H1 (cell line): Measurements from ENCODE around the gene CHST9.
"Not testable (repeated sequence)": the region's sequence is repeated elsewhere in the genome, so short reads cannot be mapped to it uniquely, and the experiment has no call there.

Experiments
- CREB1 ChIP-seq: IDR thresholded peaks from 2 replicates; pipeline ENCODE4 v1.6.1; 2012; ENCODE audit warnings: inconsistent platforms
- POLR2A ChIP-seq, 2 experiments: IDR thresholded peaks; 1 replicate in 1 of 2; 2 replicates in 1 of 2; pipeline ENCODE4 v1.6.1; 2011; ENCODE audit warnings: low read depth in 2 of 2, low read length in 2 of 2, mild to moderate bottlenecking in 2 of 2; ENCODE audit errors: control extremely low read depth in 1 of 2
- TCF12 ChIP-seq: IDR thresholded peaks from 2 replicates; pipeline ENCODE4 v1.6.1; 2011; ENCODE audit warnings: low read depth, mild to moderate bottlenecking, low read length

DNA sequence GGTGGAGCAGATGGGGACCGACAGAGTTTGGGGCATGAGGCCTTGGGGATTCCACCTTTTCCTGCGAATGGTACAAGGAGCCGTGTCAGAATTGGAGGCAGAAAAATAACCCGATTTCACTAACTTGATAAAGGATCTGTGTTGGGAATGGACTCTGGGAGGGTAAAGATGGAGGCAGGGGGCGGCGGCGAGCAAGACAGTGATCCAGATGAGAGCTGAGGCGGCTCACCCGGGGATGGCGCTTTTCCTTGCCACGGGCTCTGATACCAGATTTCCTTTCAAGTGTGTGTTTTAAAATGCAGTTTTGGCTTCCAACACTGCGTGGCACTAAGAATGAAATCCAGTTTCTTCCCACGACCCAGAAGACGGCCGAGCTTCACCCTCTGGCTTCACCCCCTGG, 212.6 kb downstream of the CHST9 start:
- TF ChIP-seq POLR2A (IDR thresholded peaks at IDR 0.05; ENCODE audit: control extremely low read depth in 1 of 2, low read depth in 2 of 2, low read length in 2 of 2); CREB1; TCF12: not testable (repeated sequence)
